Activated naive CD8-positive, alpha-beta T cell (primary cell): ENCODE results near the gene AHNAK2.
"Not testable (repeated sequence)": the region's sequence is repeated elsewhere in the genome, so short reads cannot be mapped to it uniquely, and the experiment has no call there.

Experiments used
- H3K27ac Mint-ChIP-seq: one replicate; pipeline ENCODE4 v1.8.0; 2021; ENCODE audit warnings: mixed read lengths
- H3K27me3 Mint-ChIP-seq: one replicate; pipeline ENCODE4 v1.8.0; 2021; ENCODE audit warnings: mixed read lengths
- H3K36me3 Mint-ChIP-seq: one replicate; pipeline ENCODE4 v1.8.0; 2021; ENCODE audit warnings: mixed read lengths
- H3K4me1 Mint-ChIP-seq: one replicate; pipeline ENCODE4 v1.8.0; 2021; ENCODE audit warnings: low read depth, mixed read lengths
- H3K4me3 Mint-ChIP-seq: one replicate; pipeline ENCODE4 v1.8.0; 2021; ENCODE audit warnings: mild to moderate bottlenecking, mixed read lengths
- H3K9me3 Mint-ChIP-seq: one replicate; pipeline ENCODE4 v1.8.0; 2021; ENCODE audit warnings: low read depth, mixed read lengths

The AHNAK2 gene

GRCh38 chr14:104893435-104894207 lies 84.6 kb downstream of the AHNAK2 start:
- Mint-ChIP-seq H3K27me3 (no peaks in the 10 kb centered on the region), H3K9me3 (no peaks in the 10 kb centered on the region), H3K4me1 (no peaks in the 10 kb centered on the region), H3K36me3 (no peaks in the 10 kb centered on the region), H3K27ac (no peak overlapping the region), H3K4me3 (no peak overlapping the region)

- H3K9me3 Mint-ChIP-seq: no peaks in the 10 kb centered on the region
- H3K27ac Mint-ChIP-seq: no peak overlapping the region
- H3K4me3 Mint-ChIP-seq: no peak overlapping the region
- H3K4me1 Mint-ChIP-seq: no peaks in the 10 kb centered on the region
- no peaks in the 10 kb centered on the region for H3K27me3 Mint-ChIP-seq
- H3K36me3 Mint-ChIP-seq: no peaks in the 10 kb centered on the region
These were observed 85.4 kb downstream of the AHNAK2 start for GRCh38 chr14:104892531-104893434.

- no peaks in the 10 kb centered on the region for H3K9me3 Mint-ChIP-seq
- H3K4me1 Mint-ChIP-seq: no peaks in the 10 kb centered on the region
- H3K27me3 Mint-ChIP-seq: no peaks in the 10 kb centered on the region
- H3K27ac Mint-ChIP-seq: no peak overlapping the region
- H3K36me3 Mint-ChIP-seq: no peaks in the 10 kb centered on the region
- H3K4me3 Mint-ChIP-seq: no peak overlapping the region
These were observed 86.3 kb downstream of the AHNAK2 start for GRCh38 chr14:104891664-104892530.

DNA sequence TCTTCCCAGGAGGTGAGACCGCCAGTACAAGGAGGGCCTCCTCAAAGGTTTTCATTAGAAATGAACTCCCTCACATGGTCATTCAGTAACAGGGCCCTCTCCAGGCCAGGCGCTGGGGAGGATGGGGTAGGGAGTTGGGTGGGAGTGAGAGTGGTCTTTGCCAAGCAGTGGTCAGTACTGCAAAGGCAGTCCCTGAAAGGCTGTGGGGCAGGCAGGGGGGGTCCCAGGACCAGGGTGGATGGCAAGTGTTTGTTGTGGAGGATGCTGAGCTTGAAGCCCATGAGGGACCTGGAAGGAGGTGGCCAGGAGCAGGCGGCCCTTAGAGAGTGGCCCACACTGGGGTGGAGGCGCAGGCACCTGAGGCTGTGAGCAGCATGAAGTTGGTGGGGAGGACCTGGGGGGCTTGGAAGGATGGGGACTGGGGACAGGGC lies 87.0 kb downstream of the AHNAK2 start:
- Mint-ChIP-seq H3K4me1 (no peaks in the 10 kb centered on the region), H3K27me3 (no peaks in the 10 kb centered on the region), H3K4me3 (no peak overlapping the region), H3K27ac (no peak overlapping the region), H3K36me3 (no peaks in the 10 kb centered on the region), H3K9me3 (no peaks in the 10 kb centered on the region)

- not testable (repeated sequence) for H3K27me3 Mint-ChIP-seq, H3K9me3 Mint-ChIP-seq, H3K36me3 Mint-ChIP-seq, H3K4me3 Mint-ChIP-seq, H3K27ac Mint-ChIP-seq, H3K4me1 Mint-ChIP-seq
These were observed 87.9 kb downstream of the AHNAK2 start for GRCh38 chr14:104890292-104890691.

- no peak overlapping the region for H3K4me3 Mint-ChIP-seq
- no peaks in the 10 kb centered on the region for H3K36me3 Mint-ChIP-seq
- no peaks in the 10 kb centered on the region for H3K9me3 Mint-ChIP-seq
- no peaks in the 10 kb centered on the region for H3K27me3 Mint-ChIP-seq
- H3K27ac Mint-ChIP-seq: no peak overlapping the region
- H3K4me1 Mint-ChIP-seq: no peaks in the 10 kb centered on the region
These were observed 88.8 kb downstream of the AHNAK2 start for GRCh38 chr14:104889375-104889757.

DNA sequence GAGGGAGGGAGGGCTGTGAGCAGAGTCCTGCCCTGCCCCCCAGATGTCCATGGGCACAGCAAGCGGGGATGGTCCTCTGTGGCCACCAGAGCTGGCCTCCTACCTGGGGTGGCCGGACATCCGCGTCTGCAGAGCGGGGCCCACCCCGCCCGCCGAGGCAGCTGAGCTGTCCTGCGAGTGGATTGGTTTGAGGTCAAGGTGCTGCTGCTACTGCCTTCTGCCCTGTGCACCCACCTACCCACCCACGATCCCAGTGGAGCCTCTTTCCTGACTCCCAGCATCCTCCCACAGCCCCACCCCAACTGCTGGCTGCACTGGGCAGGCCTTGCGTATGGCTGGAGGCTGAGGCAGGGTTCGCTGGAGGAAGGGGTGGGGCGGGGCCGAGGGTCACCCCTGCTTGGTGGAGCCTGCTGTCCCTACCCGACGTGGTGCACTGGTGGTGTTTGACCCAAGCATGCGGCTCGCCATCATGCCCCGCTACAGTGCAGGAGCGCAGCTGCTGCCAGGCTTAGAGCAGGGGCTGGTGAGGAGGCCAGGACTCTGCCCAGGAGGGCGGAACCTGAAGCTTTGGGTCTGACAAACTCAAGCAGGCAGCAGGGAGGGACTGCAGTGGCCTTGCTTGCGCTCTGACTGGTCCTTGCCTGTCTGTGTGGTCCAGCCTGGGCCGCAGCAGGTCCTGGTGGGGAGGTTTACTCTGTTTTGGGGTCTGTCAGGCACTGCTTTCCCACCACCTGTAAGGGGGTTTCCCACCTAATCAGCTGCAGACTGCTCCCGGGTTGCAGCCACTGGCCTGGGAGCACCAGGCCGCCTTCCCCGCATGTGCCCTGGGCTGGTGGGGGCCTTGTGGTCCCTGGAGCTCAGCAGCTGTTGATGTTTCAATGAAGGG lies 89.4 kb downstream of the AHNAK2 start:
- Mint-ChIP-seq H3K4me3 (no peak overlapping the region), H3K36me3 (no peaks in the 10 kb centered on the region), H3K4me1 (no peaks in the 10 kb centered on the region), H3K27me3 (no peaks in the 10 kb centered on the region), H3K27ac (no peak overlapping the region), H3K9me3 (no peaks in the 10 kb centered on the region)

GRCh38 chr14:104887623-104888488 lies 90.3 kb downstream of the AHNAK2 start:
- Mint-ChIP-seq H3K4me3 (no peak overlapping the region), H3K36me3 (no peaks in the 10 kb centered on the region), H3K4me1 (no peaks in the 10 kb centered on the region), H3K27ac (no peak overlapping the region), H3K27me3 (no peaks in the 10 kb centered on the region), H3K9me3 (no peaks in the 10 kb centered on the region)
